NCI-H2196 treated with DMSO at 0.1 percent for 48 hours (cell line): ENCODE measurements around the gene ZNF511.
"Not testable (repeated sequence)": the region's sequence is repeated elsewhere in the genome, so short reads cannot be mapped to it uniquely, and the experiment has no call there.

Experiments used
- DNase-seq: peaks from one replicate; lab custom pipeline; 2025; ENCODE audit not compliant: unreplicated experiment; lab: John Stamatoyannopoulos, UW

ZNF511 gene

GRCh38 chr10:133308421-133309099, at the start of gene ZNF511, which contains the start of gene TUBGCP2:
TSS of gene ZNF511 (plus strand) at chr10:133308914. CDS start at chr10:133308944, 30 bp downstream.
TSS of gene TUBGCP2 (minus strand) at chr10:133308872. CDS start at chr10:133302941, 5,931 bp downstream.
- DNase-seq: peak; percentile 22

DNA sequence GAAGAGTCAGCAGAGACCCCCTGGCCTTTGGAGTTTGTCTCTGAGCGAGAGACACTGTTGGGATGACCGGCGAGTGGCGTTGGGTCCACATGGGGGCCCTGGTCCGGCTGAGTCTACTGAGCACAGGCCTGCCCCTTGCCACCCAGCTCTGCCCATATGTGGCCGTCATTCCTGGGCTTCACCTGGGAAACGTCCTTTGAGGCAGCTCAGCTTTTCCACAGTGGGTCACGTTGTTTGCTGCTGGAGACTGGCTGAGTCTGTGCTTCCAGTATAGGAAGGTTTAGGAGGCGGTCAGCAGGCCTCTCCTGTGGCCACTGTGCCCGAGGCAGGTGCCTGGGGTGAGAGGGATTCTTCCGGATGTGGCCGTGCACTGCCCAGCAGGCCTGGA, 49.1 kb upstream of the ZNF511 start:
- DNase-seq: no peak

GRCh38 chr10:133260895-133261725, 47.6 kb upstream of the ZNF511 start:
- DNase-seq: no peak

DNA sequence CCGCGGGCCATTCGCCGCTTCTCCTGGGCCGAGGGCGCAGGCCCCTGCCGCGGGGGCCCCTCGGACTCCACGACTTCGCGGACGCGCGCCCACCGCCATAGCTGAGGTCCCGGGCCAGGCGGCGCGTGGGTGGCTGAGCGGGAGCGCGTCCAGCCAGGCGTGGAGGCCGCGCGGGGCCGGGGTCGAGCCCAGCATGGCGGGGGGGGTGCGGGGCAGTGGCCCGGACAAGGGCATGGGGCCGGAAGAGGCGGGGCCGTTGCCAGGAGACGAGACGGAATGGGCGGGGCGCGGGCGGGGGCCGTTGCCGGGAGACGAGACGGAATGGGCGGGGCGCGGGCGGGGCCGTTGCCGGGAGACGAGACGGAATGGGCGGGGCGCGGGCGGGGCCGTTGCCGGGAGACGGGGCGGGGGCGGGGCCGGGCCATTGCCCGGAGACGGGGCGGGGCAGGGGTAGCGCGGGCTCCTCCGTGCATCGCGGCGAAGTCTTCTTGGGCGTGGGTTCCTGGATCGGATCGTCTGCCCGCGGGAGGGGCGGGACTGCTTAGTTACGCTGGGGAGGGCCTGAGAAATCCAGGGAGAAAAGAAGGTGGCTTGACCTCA, 46.9 kb upstream of the ZNF511 start:
- peak; percentile 40 for DNase-seq

DNA sequence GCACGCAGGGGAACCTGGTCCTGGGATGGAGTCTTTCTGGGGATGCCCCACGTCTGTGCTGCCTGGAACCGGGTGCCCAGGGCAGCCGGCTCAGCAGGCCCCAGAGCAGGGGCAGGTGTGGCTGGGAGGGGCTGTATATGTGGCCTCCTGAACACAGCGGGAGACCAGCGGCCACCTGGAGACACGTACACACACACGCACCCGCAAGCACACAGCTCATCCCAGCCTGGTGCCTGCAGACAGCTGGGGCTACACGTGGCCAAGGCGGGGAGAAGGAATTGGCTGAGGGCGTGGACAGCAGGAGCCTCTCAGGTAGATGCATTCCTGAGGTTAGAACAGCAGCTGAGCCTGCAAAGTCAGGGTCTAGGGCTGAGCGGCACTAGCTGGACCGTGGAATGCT, 46.0 kb upstream of the ZNF511 start:
- DNase-seq: no peak

DNA sequence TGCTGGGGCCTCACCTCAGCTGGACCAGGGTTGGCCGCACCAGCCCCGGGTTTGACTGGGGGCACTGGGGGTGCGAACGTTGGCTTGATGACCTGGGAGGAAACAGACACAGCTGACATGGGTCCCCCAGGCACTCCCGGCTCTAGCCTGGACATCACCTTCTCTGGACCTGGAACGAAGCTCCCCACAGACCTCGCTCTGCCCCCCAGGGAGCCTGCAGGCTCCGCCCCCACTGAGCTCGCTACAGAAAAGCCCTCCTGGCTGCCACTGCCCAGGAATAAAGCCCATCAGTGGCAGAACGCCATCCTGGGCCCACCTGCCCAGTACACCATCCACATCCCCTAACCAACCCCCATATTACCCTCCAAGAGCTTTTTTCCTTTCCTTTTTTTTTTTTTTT, 45.0 kb upstream of the ZNF511 start:
- DNase-seq: no peak

DNA sequence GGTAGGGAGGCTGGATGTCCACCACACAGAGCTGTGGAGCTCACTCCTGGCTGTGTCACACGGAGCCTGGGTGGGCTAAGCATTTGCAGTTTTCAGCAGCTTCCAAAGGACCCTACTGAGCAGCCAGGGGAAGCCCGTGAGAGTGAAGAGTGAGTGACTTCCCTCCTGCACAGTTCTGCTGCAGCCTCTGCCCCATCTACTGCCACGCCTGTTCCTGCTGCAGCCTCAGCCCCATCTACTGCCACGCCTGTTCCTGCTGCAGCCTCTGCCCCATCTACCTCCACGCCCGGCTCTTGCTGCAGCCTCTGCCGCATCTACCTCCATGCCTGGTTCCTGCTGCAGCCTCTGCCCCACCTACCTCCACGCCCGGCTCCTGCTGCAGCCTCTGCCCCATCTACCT, 44.3 kb upstream of the ZNF511 start:
- no peak for DNase-seq

DNA sequence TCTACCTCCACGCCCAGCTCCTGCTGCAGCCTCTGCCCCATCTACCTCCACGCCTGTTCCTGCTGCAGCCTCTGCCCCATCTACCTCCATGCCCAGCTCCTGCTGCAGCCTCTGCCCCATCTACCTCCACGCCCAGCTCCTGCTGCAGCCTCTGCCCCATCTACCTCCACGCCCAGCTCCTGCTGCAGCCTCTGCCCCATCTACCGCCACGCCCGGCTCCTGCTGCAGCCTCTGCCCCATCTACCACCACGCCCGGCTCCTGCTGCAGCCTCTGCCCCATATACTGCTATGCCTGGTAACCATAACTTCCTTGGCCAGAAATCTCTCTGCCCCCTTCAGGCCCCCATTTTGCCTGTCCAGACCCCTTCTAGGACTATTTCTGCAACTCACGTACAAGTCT, 43.7 kb upstream of the ZNF511 start:
- DNase-seq: not testable (repeated sequence)

- no peak for DNase-seq
These were observed 42.5 kb upstream of the ZNF511 start for GRCh38 chr10:133266056-133266795.

DNA sequence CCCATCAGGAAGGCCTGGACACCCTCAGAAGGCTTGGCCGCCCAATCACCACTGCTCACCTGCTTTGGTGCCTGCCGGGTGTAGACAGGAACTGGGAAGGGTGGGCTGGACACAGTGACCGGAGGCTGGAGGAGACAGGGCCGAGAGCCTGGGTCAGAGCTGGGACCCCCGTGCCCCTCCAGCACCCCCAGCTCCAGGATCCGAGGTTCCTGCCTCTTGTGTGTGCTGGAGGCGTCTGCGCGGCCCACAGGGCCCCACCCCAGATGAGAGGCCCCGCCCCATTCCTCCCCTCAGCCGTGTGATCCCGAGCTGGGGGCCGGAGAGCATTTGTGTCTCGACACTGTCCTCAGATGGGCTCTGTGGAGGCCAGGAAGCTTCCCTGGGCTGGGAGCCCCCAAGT, 41.4 kb upstream of the ZNF511 start:
- DNase-seq: no peak

DNA sequence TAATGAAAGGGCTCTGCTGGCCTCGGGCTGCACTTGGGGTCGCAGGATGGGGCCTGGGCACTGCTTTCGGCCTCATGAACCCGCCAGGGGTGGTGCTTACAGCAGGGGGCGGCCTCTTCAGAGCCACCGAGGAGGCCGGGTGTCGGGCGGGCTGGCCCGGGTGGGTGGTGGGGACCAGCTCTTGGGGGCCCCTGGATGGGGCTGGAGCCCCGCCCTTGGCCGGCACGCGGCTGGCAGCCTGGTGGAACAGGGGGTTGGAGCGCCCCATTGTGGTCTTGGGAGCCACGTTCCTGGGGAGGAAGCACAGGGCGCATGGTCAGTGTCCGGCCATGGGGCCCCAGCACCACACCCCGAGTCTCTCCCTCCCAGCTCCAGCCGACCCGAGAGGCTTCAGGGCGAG, 40.9 kb upstream of the ZNF511 start:
- no peak for DNase-seq

DNA sequence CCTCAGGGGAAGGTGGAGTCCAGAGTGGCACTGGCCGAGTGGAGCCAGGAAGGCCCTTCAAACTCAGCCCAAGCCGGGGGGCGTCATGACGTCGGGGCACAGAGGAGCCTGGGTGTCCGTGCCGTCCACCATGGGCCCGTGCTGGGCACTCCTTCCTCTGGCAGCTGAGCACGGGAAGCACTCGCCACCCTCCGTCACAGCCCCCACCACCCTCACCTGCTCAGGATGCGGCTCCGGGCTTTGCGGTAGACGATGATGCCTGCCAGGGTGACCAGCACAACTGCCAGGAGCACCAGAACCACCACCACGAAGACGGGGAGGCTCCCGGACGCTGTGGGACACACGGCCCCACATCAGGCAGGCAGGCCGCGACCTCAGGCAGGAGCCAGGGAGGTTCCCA, 40.2 kb upstream of the ZNF511 start:
- no peak for DNase-seq

DNA sequence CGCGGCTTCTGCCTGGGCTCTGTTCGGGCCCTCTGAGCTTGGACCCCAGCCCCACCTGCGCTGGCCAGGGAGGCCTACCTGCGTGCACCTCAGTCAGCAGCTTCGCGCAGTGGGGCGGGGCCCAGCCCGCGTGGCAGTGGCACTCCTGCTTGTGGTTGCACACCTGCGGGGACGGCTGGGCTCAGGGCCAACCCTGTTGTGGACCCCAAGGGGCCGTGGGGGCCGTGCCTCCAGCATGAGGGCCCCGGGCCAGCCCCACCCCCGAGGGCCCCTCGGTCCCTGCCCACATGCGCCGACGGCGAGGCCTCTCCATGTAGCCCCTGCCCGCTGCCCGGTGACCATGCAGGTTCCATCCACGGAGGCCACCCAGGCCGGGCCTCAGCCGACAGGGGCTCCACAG, 39.3 kb upstream of the ZNF511 start:
- no peak for DNase-seq

- DNase-seq: no peak
These were observed 38.5 kb upstream of the ZNF511 start for GRCh38 chr10:133270204-133270603.

DNA sequence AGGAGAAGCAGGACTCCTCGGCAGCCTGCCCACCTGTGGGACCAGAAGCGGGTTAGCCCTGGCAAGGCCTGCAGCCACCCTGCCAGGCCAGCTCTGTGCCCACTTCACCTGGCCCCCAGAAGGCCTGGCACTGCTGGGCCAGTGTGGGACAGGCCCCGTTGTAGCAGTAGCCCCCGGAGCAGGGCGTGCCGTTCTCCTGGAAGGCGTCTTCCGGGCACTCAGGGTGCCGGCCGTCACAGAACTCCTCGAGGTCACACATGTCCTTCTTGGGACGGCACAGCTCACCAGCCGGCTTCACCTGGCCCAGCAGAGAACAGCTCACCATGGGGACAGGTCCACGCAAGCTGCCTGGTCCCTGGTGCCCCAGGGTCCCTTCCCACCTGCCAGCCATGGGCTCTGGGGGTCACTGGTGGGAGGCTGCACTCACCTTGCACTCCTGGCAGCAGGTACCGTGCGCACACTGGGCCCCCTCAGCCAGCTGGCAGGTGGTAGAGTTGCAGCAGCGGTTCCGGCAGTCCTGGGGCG, 37.9 kb upstream of the ZNF511 start:
- DNase-seq: no peak

DNA sequence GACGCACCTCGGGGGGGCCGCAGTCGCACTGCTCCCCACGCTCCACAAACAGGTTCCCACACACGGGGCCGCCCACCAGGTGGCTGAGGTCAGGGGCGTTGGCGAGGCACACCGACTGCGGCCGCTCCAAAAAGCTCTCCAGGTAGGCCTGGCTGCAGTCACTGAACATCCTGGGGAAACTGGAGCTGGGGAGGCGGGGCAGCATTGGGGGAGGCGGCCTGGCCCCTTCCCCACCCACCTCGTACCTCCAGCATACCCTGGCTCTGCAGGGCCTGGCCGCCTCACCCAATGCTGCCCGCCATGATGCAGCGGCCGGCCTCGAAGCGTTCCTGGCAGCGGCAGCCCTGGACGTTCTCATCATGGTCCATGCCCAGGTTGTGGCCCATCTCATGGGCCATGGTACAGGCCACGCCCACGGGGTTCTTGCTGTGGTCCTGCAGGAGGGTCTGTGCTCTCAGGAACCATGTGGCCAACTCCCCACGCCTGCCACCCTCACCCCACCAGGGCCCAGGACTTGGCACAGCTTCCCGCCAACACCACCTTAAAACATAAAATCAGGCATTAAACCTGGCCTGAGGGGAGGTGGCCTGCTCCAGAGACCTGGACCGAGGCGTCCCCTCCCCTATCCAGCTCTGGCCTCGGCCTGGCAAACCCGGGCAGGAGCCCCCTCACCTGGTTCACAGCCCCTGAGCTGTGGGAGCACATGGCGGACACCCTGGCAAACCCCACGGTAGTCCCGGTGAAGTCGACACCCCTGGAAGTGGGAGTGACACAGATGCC, 37.0 kb upstream of the ZNF511 start:
- no peak for DNase-seq

DNA sequence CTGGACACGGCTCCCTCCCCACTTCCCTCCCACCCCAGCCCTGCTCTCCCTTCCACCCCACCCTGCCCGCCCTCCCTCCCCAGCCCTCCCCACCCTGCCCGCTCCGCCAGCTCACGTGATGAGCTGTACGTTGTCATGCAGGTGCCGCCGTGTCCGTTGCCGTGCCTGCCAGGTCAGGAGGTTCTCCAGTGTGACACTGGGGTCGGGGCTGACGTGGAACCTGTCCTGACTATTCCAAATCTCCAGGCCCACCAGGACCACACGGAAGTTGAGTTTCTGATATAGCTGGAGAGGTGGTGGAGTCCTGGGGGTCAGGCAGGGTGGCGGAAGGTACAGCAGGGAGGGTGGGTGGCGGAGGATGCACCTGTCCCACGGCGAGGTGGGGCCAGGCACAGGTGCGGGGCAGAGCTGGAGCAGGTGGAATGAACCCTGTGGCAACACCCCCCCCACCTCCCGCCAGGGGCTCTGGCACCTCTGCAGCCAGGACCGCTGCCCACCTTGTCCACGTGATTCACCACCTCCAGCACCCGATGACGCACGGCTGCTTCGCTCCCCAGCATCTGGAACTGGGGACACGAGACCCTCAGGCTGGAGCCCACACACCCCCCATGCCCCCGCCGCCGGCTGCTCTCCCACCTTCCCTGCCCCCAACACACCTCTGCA, 36.3 kb upstream of the ZNF511 start:
- DNase-seq: no peak

DNA sequence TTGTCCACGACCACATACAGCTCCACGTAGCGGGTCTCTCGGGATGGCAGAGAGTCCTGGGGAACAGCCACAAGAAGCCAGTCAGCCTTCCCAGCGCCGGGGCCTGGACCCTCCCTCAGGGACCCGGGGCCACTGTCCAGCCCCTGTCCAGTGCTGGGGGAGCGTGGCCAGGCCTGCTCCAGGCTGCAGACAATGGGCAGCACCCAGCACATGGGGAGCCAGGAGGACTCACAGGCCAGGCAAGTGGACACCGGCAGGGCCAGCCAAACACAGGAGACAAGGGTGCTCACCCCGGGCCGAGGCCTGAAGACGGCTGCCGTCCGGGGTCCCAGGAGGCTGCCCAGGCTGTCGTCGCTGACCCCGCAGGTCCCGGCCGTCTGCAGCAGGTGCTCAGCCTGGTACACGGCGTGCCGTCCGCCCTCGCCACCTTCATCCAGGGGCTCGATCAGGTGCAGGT, 35.7 kb upstream of the ZNF511 start:
- no peak for DNase-seq

DNA sequence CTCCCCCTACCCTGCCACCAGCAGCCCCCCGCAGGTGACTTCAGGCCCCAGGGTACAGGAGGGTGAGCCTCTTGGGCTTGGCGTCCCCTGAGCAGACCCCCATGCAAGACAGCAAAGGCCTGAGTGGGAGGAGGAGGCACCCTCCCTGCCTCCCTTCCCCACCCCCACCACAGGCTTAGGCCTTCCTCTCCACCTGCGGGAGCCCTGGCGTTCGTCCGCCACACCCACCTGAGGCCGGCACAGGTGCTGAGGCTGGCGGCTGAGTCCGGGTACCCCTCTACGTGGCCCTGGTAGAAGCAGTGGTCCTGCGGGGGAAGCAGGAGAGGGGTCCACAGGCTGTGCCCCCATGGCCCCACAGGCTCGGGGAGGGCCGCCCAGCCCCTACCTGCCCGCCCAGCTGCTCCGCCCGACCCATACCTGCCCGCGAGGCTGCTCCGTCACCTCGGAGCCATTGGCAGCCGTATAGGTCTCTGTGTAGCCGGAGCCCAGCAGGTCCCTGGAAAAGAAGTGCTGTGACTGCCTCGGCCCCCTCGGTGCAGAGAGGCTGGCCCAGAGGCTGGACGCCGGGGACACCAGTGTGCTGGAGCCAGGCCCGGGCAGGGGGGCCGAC, 35.1 kb upstream of the ZNF511 start:
- DNase-seq: no peak
